CD14-positive monocyte (primary cell): ENCODE data around the gene GMDS. TPM values are rescaled to one million over a fixed set of nuclear protein-coding genes. Genes with fewer than 3 reads are reported as not detected.

Source experiments
- DNase-seq, 3 donors: peaks; one replicate each; pipeline ENCODE4 v3.0.0-alpha.2; 2011 to 2022
- H2AFZ ChIP-seq: 2 replicates; pipeline ENCODE4 v1.6.0; 2012; ENCODE audit warnings: mild to moderate bottlenecking, low read depth, low read length, inconsistent platforms; ENCODE audit not compliant: insufficient read depth, poor library complexity, severe bottlenecking
- H3K27ac ChIP-seq, 2 donors: 1 replicate in 1 of 2; 2 replicates in 1 of 2; pipeline ENCODE4 v1.5.1; 2012 to 2013; ENCODE audit warnings: low read length in 2 of 2, control low read depth in 1 of 2, inconsistent platforms in 1 of 2, low read depth in 1 of 2, mild to moderate bottlenecking in 1 of 2
- H3K27me3 ChIP-seq, 2 donors: one replicate each; pipeline versions ENCODE4 v1.6.0 to v1.6.1; 2011 to 2013; ENCODE audit warnings: low read length in 2 of 2; ENCODE audit not compliant: control insufficient read depth in 2 of 2, insufficient read depth in 2 of 2
- H3K36me3 ChIP-seq, 2 donors: replicated peaks in 1 of 2; 1 replicate in 1 of 2; 2 replicates in 1 of 2; pipeline versions ENCODE4 v1.5.1 to v1.6.1; 2012 to 2013; ENCODE audit warnings: low read length in 2 of 2, control low read depth in 1 of 2, inconsistent platforms in 1 of 2, mild to moderate bottlenecking in 1 of 2; ENCODE audit not compliant: insufficient read depth in 2 of 2, control insufficient read depth in 1 of 2
- H3K4me1 ChIP-seq, 2 donors: 1 replicate in 1 of 2; 2 replicates in 1 of 2; pipeline versions ENCODE4 v1.5.1 to v1.6.1; 2012 to 2013; ENCODE audit warnings: low read length in 2 of 2, control low read depth in 1 of 2, inconsistent platforms in 1 of 2, mild to moderate bottlenecking in 1 of 2, moderate library complexity in 1 of 2; ENCODE audit not compliant: insufficient read depth in 2 of 2, control insufficient read depth in 1 of 2
- H3K4me2 ChIP-seq: replicated peaks from 2 replicates; pipeline ENCODE3; 2012; ENCODE audit warnings: low read length, moderate library complexity, mild to moderate bottlenecking; ENCODE audit not compliant: poor library complexity, severe bottlenecking; ENCODE audit errors: extremely low read depth
- H3K4me3 ChIP-seq, 3 experiments: fragments of 200-600 bp in 1 of 3; sonication (generic) in 1 of 3; replicated peaks in 1 of 3; 1 replicate in 2 of 3; 2 replicates in 1 of 3; pipeline ENCODE4 v1.5.1; 2011 to 2013; ENCODE audit warnings: low read length in 3 of 3, mild to moderate bottlenecking in 3 of 3, control low read depth in 2 of 3, low read depth in 2 of 3, inconsistent platforms in 1 of 3, moderate library complexity in 1 of 3
- H3K79me2 ChIP-seq: 2 replicates; pipeline ENCODE4 v1.6.0; 2012; ENCODE audit warnings: mild to moderate bottlenecking, control low read depth, inconsistent platforms, low read length, moderate library complexity; ENCODE audit not compliant: insufficient read depth
- H3K9ac ChIP-seq: 2 replicates; pipeline ENCODE4 v1.6.0; 2017; ENCODE audit warnings: low read length, mild to moderate bottlenecking; ENCODE audit not compliant: insufficient read depth, poor library complexity, severe bottlenecking
- H3K9me3 ChIP-seq, 2 donors: replicated peaks in 1 of 2; 1 replicate in 1 of 2; 2 replicates in 1 of 2; pipeline versions ENCODE4 v1.5.1 to v1.6.1; 2012 to 2013; ENCODE audit warnings: low read length in 2 of 2, control low read depth in 1 of 2; ENCODE audit not compliant: control insufficient read depth in 1 of 2, insufficient read depth in 1 of 2
- H4K20me1 ChIP-seq: 2 replicates; pipeline ENCODE4 v1.6.0; 2012; ENCODE audit warnings: mild to moderate bottlenecking, low read length, control low read depth, moderate library complexity; ENCODE audit not compliant: insufficient read depth
- H3K27ac Mint-ChIP-seq, 7 donors: one replicate each; pipeline ENCODE4 v1.8.0; 2020; ENCODE audit warnings: mild to moderate bottlenecking in 7 of 7, mixed read lengths in 7 of 7, moderate library complexity in 6 of 7, inconsistent platforms in 2 of 7
- H3K27me3 Mint-ChIP-seq, 3 donors: one replicate each; pipeline ENCODE4 v1.8.0; 2021 to 2022; ENCODE audit warnings: low read depth in 3 of 3, mild to moderate bottlenecking in 3 of 3, mixed read lengths in 3 of 3, moderate library complexity in 3 of 3, inconsistent platforms in 1 of 3
- H3K36me3 Mint-ChIP-seq, 2 donors: one replicate each; pipeline ENCODE4 v1.8.0; 2020; ENCODE audit warnings: mixed read lengths in 2 of 2, inconsistent platforms in 1 of 2, mild to moderate bottlenecking in 1 of 2
- H3K4me1 Mint-ChIP-seq: one replicate; pipeline ENCODE4 v1.8.0; 2020; ENCODE audit warnings: mild to moderate bottlenecking, mixed read lengths
- H3K4me3 Mint-ChIP-seq, 2 donors: one replicate each; pipeline ENCODE4 v1.8.0; 2020; ENCODE audit warnings: mild to moderate bottlenecking in 2 of 2, mixed read lengths in 2 of 2, moderate library complexity in 1 of 2
- H3K9me3 Mint-ChIP-seq, 7 donors: one replicate each; pipeline ENCODE4 v1.8.0; 2020 to 2022; ENCODE audit warnings: mixed read lengths in 7 of 7, mild to moderate bottlenecking in 6 of 7, moderate library complexity in 6 of 7, inconsistent platforms in 2 of 7
- CTCF ChIP-seq: fragments of 200-600 bp; IDR thresholded peaks from one replicate; pipeline ENCODE4 v1.8.0; 2022; ENCODE audit warnings: antibody characterized with exemption, mild to moderate bottlenecking
- WGBS: methylation state at CpG from one replicate; pipeline ENCODE4 v1.1.5; 2013; ENCODE audit warnings: missing lambda C conversion rate; ENCODE audit not compliant: insufficient coverage; 5-methylcytosine and 5-hydroxymethylcytosine counted together
- intact Hi-C, 2 donors: fragments of 100-400 bp; cut with micrococcal nuclease; formaldehyde crosslinking; loops; one replicate each; pipeline versions ENCODE4 v1.15.0 to v1.15.1; 2023
- polyA plus RNA-seq, 3 donors: library from polyadenylated mRNA; depleted of rRNA in 1 of 3; unstranded in 2 of 3; stranded (reverse) in 1 of 3; fragments of 300-500 nt in 2 of 3; fragments of >200 nt in 1 of 3; fragmentation: Illumina TruSeq in 2 of 3; gene quantifications; 1 replicate in 2 of 3; 2 replicates in 1 of 3; pipeline ENCODE4 v1.2.3, GENCODE V29; 2012 to 2021

The GMDS gene
- polyA plus RNA-seq, 3 donors: 10.5 to 19.9 (median 17.6) TPM

- Histone ChIP-seq H3K9ac (no peak overlapping the region), H3K4me2 (no peak overlapping the region), H3K79me2 (no peaks in the 10 kb centered on the region), H4K20me1 (no peaks in the 10 kb centered on the region), H3K36me3 (no peaks in the 10 kb centered on the region), H3K4me3 (no peak overlapping the region), H3K4me1 (no peaks in the 10 kb centered on the region), H3K27me3 (no peaks in the 10 kb centered on the region), H3K27ac (no peak overlapping the region), H2AFZ (no peak overlapping the region), H3K9me3 (no peaks in the 10 kb centered on the region)
- Mint-ChIP-seq H3K36me3 (no peaks in the 10 kb centered on the region), H3K4me1 (peaks cover 8% of the 10 kb centered on the region), H3K4me3 (no peak overlapping the region), H3K9me3 (no peaks in the 10 kb centered on the region), H3K27ac (no peak overlapping the region), H3K27me3 (peaks cover 0 to 2% (median 0%) of the 10 kb centered on the region in 3 donors)
- no peak for TF ChIP-seq CTCF
- intact Hi-C loops: no loop called here
- DNase-seq: no peak
- WGBS: 100% methylated on average over 4 of the region's 4 CpGs
Measured at GRCh38 chr6:2229742-2230141, 15.7 kb downstream of the GMDS start.

GRCh38 chr6:2229039-2229438 is 16.4 kb downstream of the GMDS start:
- H3K36me3 ChIP-seq: no peaks in the 10 kb centered on the region
- H3K4me1 ChIP-seq: no peaks in the 10 kb centered on the region
- no peak overlapping the region for H3K4me2 ChIP-seq
- Mint-ChIP-seq H3K4me3 (no peak overlapping the region), H3K27me3 (peaks cover 0 to 2% (median 0%) of the 10 kb centered on the region in 3 donors), H3K9me3 (no peaks in the 10 kb centered on the region), H3K4me1 (peaks cover 8% of the 10 kb centered on the region), H3K27ac (no peak overlapping the region), H3K36me3 (no peaks in the 10 kb centered on the region)
- 43% methylated on average over 2 of the region's 4 CpGs for WGBS
- H3K27me3 ChIP-seq: no peaks in the 10 kb centered on the region
- H3K9ac ChIP-seq: no peak overlapping the region
- H2AFZ ChIP-seq: no peak overlapping the region
- no peak overlapping the region for H3K27ac ChIP-seq
- TF ChIP-seq CTCF: no peak
- H3K9me3 ChIP-seq: no peaks in the 10 kb centered on the region
- no peaks in the 10 kb centered on the region for H3K79me2 ChIP-seq
- intact Hi-C loops: no loop called here
- H4K20me1 ChIP-seq: no peaks in the 10 kb centered on the region
- H3K4me3 ChIP-seq: no peak overlapping the region
- DNase-seq: no peak
